Fibroblast of skin of right biceps (primary cell): ENCODE measurements around the gene ABHD2.
"Not testable (repeated sequence)": the region's sequence is repeated elsewhere in the genome, so short reads cannot be mapped to it uniquely, and the experiment has no call there.

Experiments used
- DNase-seq: peaks from one replicate; pipeline ENCODE4 v3.0.0-alpha.2; 2013

The ABHD2 gene

DNA sequence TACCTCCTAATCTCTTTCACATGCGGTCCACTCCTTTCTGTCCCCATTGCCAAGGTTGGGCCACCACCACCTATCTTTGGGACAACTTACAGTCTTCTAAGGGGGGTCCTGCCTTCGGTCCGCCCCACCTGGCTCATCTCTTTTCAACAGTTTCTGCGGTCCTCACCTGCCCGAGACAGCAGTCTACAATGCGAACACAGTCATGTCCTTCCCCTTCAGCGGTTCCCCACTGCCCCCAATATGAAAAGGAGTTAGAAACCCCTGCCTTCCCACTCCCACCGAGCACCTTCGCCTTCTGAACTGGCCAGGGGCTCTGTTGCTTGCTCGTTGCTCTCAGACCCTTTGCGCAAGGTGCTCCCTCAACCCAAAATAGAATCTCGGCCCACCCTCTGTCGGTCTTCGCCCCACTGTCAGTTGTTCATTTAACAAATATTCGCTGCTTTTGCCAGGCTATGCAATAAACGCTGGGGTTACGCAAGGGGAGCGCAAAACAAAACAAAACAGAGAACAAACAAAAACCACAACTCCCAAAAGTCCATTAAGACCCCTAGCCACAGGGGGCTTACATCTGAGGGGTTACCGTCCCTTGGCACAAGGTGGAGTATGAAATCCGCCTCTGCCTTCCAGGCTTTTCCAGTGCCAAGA is 154.9 kb downstream of the ABHD2 start:
- no peak for DNase-seq

DNA sequence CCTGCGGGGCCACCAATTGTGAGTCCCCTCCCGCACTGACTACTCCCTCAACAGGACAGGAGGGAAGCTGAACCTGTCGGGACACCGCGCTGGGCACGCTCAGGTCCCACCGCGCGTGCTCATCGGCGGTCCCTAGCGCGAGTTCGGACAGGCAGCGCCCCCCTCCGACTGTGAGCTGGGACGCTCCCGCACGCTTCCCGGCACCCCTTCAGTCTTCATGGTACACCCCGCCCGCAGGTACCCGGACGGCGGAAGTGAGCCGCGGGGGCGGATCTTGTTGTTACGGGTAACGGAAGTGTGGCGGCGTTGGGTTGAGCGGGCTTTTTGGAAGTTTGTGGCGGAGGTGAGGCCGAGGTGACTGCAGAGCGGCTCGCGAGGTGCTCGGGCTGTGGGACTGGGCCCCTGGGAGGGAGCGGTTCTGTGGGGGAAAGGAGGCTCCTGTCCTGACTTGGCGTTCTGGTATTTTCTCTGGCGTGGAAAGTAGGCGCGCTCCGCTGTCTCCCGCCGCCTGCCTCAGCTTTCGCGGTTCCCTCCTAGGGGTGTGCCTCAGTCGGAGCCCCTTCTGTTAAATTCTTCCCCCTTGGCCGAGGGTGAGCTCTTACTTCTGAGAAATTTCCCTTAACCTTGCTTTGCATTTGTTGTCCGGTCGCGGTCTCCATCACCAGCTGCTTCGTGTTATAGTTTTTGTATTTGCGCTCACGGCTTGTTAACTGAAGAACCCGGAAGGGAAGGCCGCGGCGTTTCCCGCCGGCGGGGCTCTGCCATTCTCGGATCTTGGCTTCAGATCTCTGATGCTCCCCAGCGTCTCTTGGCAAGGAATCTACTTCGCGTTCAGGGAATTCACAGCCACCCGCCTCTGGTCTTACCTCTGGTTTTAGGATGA is 155.7 kb downstream of the ABHD2 start, which contains the start of gene FANCI:
FANCI (plus strand) TSS at position 289 of the 883 bp plus-strand sequence. CDS start 3,669 bp downstream, outside the sequence.
- peak; percentile 93 for DNase-seq

DNA sequence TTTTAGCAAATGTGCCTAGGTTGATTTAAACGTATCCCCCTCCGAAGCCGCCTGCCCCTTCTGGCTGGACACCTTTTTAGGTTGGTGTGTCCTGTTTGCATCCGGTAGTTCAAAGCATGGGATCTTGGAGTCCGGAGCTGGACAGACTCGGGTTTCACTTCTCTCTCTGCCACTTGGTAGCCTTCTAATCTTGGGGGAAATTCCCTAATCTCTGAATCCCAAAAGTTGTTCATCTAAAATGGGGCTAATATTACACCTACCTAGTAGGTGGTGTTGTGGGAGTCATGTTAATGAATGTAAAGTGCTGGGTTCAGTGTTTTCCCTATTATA is 156.3 kb downstream of the ABHD2 start:
- no peak for DNase-seq

DNA sequence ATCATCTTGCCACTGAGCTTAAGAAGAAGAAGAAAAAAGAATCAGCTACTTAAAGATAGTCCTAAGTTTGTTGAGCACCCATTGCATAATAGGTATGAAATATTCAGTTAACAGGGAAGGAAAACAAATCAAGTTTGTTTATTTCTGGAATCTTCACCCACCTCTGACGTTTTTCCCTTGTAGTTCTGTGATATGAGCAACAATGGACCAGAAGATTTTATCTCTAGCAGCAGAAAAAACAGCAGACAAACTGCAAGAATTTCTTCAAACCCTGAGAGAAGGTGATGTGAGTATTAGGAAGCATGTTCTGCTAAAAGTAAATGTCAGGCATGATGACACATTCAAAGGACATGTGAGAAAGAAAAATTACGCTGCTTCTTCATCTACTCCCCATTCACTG is 159.2 kb downstream of the ABHD2 start:
- DNase-seq = no peak

DNA sequence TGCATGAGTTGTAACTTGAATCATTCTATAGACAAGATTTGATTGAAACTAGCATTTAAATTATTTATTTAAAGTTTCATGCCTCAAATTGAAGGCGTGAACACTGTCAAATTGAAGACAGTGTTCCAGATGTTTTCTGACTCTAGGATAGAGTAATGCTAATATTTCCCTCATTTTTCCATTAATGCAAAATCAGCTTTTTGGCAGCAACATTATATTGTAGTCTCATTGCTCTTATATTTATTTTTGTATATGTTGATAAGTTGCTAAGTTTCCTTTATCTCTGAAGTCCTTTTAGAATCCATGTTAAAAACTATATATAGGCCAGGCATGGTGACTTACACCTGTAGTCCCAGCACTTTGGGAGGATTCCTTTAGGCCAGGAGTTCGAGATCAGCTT is 160.3 kb downstream of the ABHD2 start:
- no peak for DNase-seq

DNA sequence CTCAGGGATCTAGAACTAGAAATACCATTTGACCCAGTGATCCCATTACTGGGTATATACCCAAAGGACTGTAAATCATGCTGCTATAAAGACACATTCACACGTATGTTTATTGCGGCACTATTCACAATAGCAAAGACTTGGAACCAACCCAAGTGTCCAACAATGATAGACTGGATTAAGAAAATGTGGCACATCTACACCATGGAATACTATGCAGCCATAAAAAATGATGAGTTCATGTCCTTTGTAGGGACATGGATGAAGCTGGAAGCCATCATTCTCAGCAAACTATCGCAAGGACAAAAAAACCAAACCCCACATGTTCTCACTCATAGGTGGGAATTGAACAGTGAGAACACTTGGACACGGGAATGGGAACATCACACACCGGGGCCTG is 161.9 kb downstream of the ABHD2 start:
- not testable (repeated sequence) for DNase-seq
